Psoas muscle (tissue), 8 donors: ENCODE measurements around the gene SLC38A8. TPM values are rescaled to one million over a fixed set of nuclear protein-coding genes. Genes with fewer than 3 reads are reported as not detected.
A peak's percentile ranks its signal among the peaks of the same experiment; 100 is the strongest.

Source experiments
- ATAC-seq, 4 donors: fragments of 200-7000 bp; cut with Tn5 transposase; one replicate each; pipeline ENCODE4 v1.9.1; 2020; ENCODE audit warnings: moderate library complexity in 3 of 4, mild to moderate bottlenecking in 2 of 4
- DNase-seq, 2 donors: peaks; one replicate each; pipeline ENCODE4 v3.0.0-alpha.2; 2020
- H3K27ac ChIP-seq: fragments of 200-600 bp; one replicate; pipeline ENCODE4 v1.8.0; 2022
- H3K27me3 ChIP-seq, 3 donors: fragments of 200-600 bp in 1 of 3; one replicate each; pipeline versions ENCODE4 v1.6.1 to v1.8.0; 2013 to 2022; ENCODE audit warnings: low read length in 2 of 3, mild to moderate bottlenecking in 2 of 3, moderate library complexity in 1 of 3; ENCODE audit not compliant: insufficient read depth in 3 of 3
- H3K36me3 ChIP-seq, 2 donors: fragments of 200-600 bp in 1 of 2; one replicate each; pipeline versions ENCODE4 v1.6.1 to v1.8.0; 2013 to 2022; ENCODE audit warnings: low read depth in 1 of 2, mild to moderate bottlenecking in 1 of 2, moderate library complexity in 1 of 2; ENCODE audit not compliant: insufficient read depth in 1 of 2
- H3K4me1 ChIP-seq: fragments of 200-600 bp; one replicate; pipeline ENCODE4 v1.8.0; 2022
- H3K4me3 ChIP-seq: fragments of 200-600 bp; one replicate; pipeline ENCODE4 v1.8.0; 2022; ENCODE audit warnings: mild to moderate bottlenecking
- H3K9me3 ChIP-seq: fragments of 200-600 bp; one replicate; pipeline ENCODE4 v1.8.0; 2022
- CTCF ChIP-seq: fragments of 200-600 bp; IDR thresholded peaks from one replicate; pipeline ENCODE4 v1.8.0; 2022; ENCODE audit warnings: antibody characterized with exemption
- WGBS, 3 donors: extraction: QIAGEN DNeasy Blood & Tissue Kit; methylation state at CpG; one replicate each; pipeline versions ENCODE4 v1.1.6 to v1.1.7; 2013; 5-methylcytosine and 5-hydroxymethylcytosine counted together
- intact Hi-C, 2 donors: fragments of 100-400 bp; cut with DNase I; formaldehyde crosslinking; loops; one replicate each; pipeline versions ENCODE4 v1.11.0 to v1.14.2; 2022
- polyA plus RNA-seq, 3 donors: library from polyadenylated mRNA; stranded (reverse); fragments of 200-250 nt; gene quantifications; one replicate each; pipeline ENCODE4 v1.2.3, GENCODE V29; 2013
- total RNA-seq, 4 donors: library from RNA; stranded (reverse); fragmentation: NEBNext Ultra II Directional in 2 of 4; extraction: Animal tissue kit (Norgen Biotek cat#: 25700) in 2 of 4; gene quantifications; one replicate each; pipeline versions ENCODE4 v1.2.1 to v1.2.4, GENCODE V29; 2021 to 2023
- donor health status: healthy with polysubstance abuse.
- donor health status: DM: no; HTN: no; CAD: no; lungs with moderate emphysema.
- donor health status: Bipolar disorder and iron deficiency.
- donor health status: healthy.
- donor health status: DM: yes; HTN: yes; CAD: no.
- donor health status: DM: no; HTN: no; CAD: no.
- donor health status: DM: no; HTN: no; CAD: no.
- donor health status: DM: yes; HTN: yes; CAD: no.

Gene SLC38A8
- total and polyA plus RNA-seq, 7 donors = 0.21 to 0.52 TPM; not detected in 5

- TF ChIP-seq CTCF = no peak
- Histone ChIP-seq H3K36me3 (peaks cover 16 to 93% of the 10 kb centered on the region in 2 donors), H3K27me3 (no peaks in the 10 kb centered on the region), H3K9me3 (no peaks in the 10 kb centered on the region), H3K4me3 (no peak overlapping the region), H3K27ac (no peak overlapping the region), H3K4me1 (peaks cover 10% of the 10 kb centered on the region)
- DNase-seq (no peak), ATAC-seq (no peak)
- 85 to 88% (median 85%) methylated on average over 14 of the region's 14 CpGs for WGBS, 3 donors
- intact Hi-C loops = loop anchor here in 1 of 2 donors (5.0 kb wide), 1 partner anchor 106 kb away; the partner anchor contains the start of gene TAF1C
Observed at GRCh38 chr16:84081446-84081989, 38.9 kb upstream of the SLC38A8 start.

- H3K9me3 ChIP-seq = no peaks in the 10 kb centered on the region
- no peak for DNase-seq
- peaks cover 11 to 93% of the 10 kb centered on the region in 2 donors for H3K36me3 ChIP-seq
- no peak for TF ChIP-seq CTCF
- peak overlapping the region; percentile 46 for H3K27ac ChIP-seq
- ATAC-seq = peak in 1 of 4 donors; percentile 15
- H3K4me3 ChIP-seq = no peak overlapping the region
- H3K4me1 ChIP-seq = peaks cover 10% of the 10 kb centered on the region
- intact Hi-C loops = loop anchor here in 1 of 2 donors (5.0 kb wide), 1 partner anchor 106 kb away; the partner anchor contains the start of gene TAF1C
- H3K27me3 ChIP-seq = no peaks in the 10 kb centered on the region
- 61 to 72% (median 62%) methylated on average over 6 of the region's 6 CpGs for WGBS, 3 donors
Observed at GRCh38 chr16:84080813-84081212, 38.2 kb upstream of the SLC38A8 start.

- TF ChIP-seq CTCF = no peak
Observed at GRCh38 chr16:84080378-84080777, 37.8 kb upstream of the SLC38A8 start.

GRCh38 chr16:84079664-84080063 is 37.1 kb upstream of the SLC38A8 start:
- no peak overlapping the region for H3K27ac ChIP-seq
- intact Hi-C loops = loop anchor here in 1 of 2 donors (5.0 kb wide), 1 partner anchor 108 kb away; the partner anchor contains the start of gene TAF1C
- no peak for TF ChIP-seq CTCF
- no peaks in the 10 kb centered on the region for H3K27me3 ChIP-seq
- no peak overlapping the region for H3K4me3 ChIP-seq
- H3K9me3 ChIP-seq = no peaks in the 10 kb centered on the region
- 83 to 96% (median 83%) methylated on average over 6 of the region's 6 CpGs for WGBS, 3 donors
- H3K36me3 ChIP-seq = peaks cover 10 to 96% of the 10 kb centered on the region in 2 donors
- no peak for DNase-seq
- ATAC-seq = peak in 2 of 4 donors; percentile 20 to 26
- H3K4me1 ChIP-seq = peaks cover 10% of the 10 kb centered on the region

More at GRCh38 chr16:84080378-84080777, 37.8 kb upstream of the SLC38A8 start:
- DNase-seq = peak; percentile 48 to 76
- H3K27ac ChIP-seq = peak overlapping the region; percentile 46
- H3K36me3 ChIP-seq = peaks cover 10 to 94% of the 10 kb centered on the region in 2 donors
- ATAC-seq = peak; percentile 87 to 94 (median 91)
- no peaks in the 10 kb centered on the region for H3K9me3 ChIP-seq
- peaks cover 10% of the 10 kb centered on the region for H3K4me1 ChIP-seq
- WGBS, 3 donors = 55 to 65% (median 57%) methylated on average over 8 of the region's 8 CpGs
- intact Hi-C loops = loop anchor here in 1 of 2 donors (5.0 kb wide), 1 partner anchor 107 kb away; the partner anchor contains the start of gene TAF1C
- H3K4me3 ChIP-seq = no peak overlapping the region
- no peaks in the 10 kb centered on the region for H3K27me3 ChIP-seq
